Common myeloid progenitor, CD34-positive (primary cell): ENCODE results near the gene GABBR1.

Experiments
- CTCF ChIA-PET: fragments of 350-600 bp; sonication (Branson Sonifier 250); formaldehyde crosslinking; loops from one replicate; lab custom pipeline; 2021; ENCODE audit warnings: antibody characterized with exemption; lab: Charles Lee
- POLR2A ChIA-PET: fragments of 350-600 bp; sonication (Branson Sonifier 250); formaldehyde crosslinking; loops from one replicate; lab custom pipeline; 2021; ENCODE audit warnings: antibody characterized with exemption; lab: Charles Lee
- DNase-seq, 3 donors: peaks; one replicate each; pipeline versions ENCODE4 v3.0.0 to v3.0.0-alpha.2; 2013
- H3K27ac ChIP-seq, 2 experiments: 1 replicate in 1 of 2; 2 replicates in 1 of 2; pipeline ENCODE4 v1.7.0; 2013; ENCODE audit warnings: inconsistent platforms in 2 of 2, low read length in 2 of 2, mild to moderate bottlenecking in 2 of 2, low read depth in 1 of 2, moderate library complexity in 1 of 2; ENCODE audit not compliant: severe bottlenecking in 2 of 2, insufficient read depth in 1 of 2, poor library complexity in 1 of 2
- H3K27me3 ChIP-seq, 5 experiments: replicated peaks in 2 of 5; 1 replicate in 3 of 5; 2 replicates in 2 of 5; pipeline versions ENCODE4 v1.6.1 to v1.7.0; 2013; ENCODE audit warnings: low read length in 4 of 5, mild to moderate bottlenecking in 2 of 5, moderate library complexity in 2 of 5, inconsistent platforms in 1 of 5; ENCODE audit not compliant: insufficient read depth in 5 of 5, control insufficient read depth in 4 of 5
- H3K36me3 ChIP-seq, 4 experiments: 1 replicate in 2 of 4; 2 replicates in 2 of 4; pipeline versions ENCODE4 v1.6.1 to v1.7.0; 2013; ENCODE audit warnings: low read length in 3 of 4, control low read depth in 1 of 4, mild to moderate bottlenecking in 1 of 4; ENCODE audit not compliant: control insufficient read depth in 4 of 4, insufficient read depth in 4 of 4
- H3K4me1 ChIP-seq, 4 experiments: 1 replicate in 3 of 4; 2 replicates in 1 of 4; pipeline versions ENCODE4 v1.6.1 to v1.7.1; 2013; ENCODE audit warnings: low read length in 3 of 4, mild to moderate bottlenecking in 3 of 4, control low read depth in 1 of 4, inconsistent platforms in 1 of 4, moderate library complexity in 1 of 4; ENCODE audit not compliant: control insufficient read depth in 4 of 4, insufficient read depth in 4 of 4; ENCODE audit errors: control extremely low read depth in 1 of 4
- H3K4me3 ChIP-seq, 7 experiments: 1 replicate in 4 of 7; 2 replicates in 3 of 7; pipeline versions ENCODE4 v1.5.1 to v1.7.0; 2013; ENCODE audit warnings: mild to moderate bottlenecking in 7 of 7, low read length in 6 of 7, moderate library complexity in 6 of 7, inconsistent platforms in 2 of 7, low read depth in 2 of 7, control low read depth in 1 of 7; ENCODE audit not compliant: insufficient read depth in 4 of 7, control insufficient read depth in 1 of 7; ENCODE audit errors: extremely low read depth in 1 of 7
- H3K9me3 ChIP-seq, 5 experiments: 1 replicate in 4 of 5; 2 replicates in 1 of 5; pipeline versions ENCODE4 v1.6.1 to v1.7.1; 2013; ENCODE audit warnings: low read length in 4 of 5, mild to moderate bottlenecking in 2 of 5, inconsistent platforms in 1 of 5, low read depth in 1 of 5, moderate library complexity in 1 of 5; ENCODE audit not compliant: control insufficient read depth in 4 of 5, insufficient read depth in 2 of 5; ENCODE audit errors: control extremely low read depth in 1 of 5
- WGBS: methylation state at CpG from one replicate; pipeline ENCODE4 v1.1.5; 2013; ENCODE audit not compliant: insufficient coverage; 5-methylcytosine and 5-hydroxymethylcytosine counted together

GABBR1 gene

DNA sequence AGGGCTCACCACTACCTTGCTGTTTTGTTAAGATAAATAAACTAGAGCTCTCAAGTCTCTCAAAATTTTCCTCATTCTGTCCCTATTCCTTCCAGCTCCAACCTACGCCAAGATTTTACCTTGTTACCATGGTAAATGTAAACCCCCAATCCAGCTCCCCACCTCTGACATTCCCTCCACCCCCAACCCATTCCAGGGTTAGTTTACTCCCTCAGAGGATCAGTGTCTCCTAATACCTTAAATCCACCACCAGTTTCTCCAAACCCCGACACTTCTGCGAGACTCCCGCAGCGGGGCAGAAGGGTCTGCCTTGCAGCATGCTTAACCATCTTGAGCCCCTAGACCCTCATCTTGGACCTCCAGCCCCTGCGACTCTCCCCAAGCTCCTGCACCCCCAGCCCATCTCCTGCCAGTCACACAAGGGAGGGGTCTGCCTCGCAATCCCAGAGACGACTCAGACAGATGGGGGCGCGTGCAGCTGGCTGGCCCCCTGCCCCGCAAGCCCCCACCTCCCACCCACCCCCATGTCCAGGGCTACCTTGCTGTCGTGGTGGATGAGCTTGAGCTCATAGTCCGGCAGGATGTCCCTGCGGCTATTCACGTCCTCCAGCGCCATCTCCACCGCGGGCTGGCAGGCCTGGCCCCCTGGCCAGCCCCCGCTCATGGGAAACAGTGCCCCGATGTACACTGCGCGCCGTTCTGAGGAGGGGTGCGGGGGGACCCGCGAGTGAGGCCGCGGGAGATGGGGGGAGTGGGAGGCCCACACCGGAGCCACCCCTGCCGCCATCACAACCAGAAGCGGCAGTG lies 5.8 kb downstream of the GABBR1 start:
- CTCF ChIA-PET: interaction anchor here (1.1 to 1.5 kb wide), 2 partner anchors 9 to 27 kb away, joined by 3 to 4 read pairs; no protein-coding TSS in a partner anchor
- DNase-seq: peak in 1 of 3 donors; percentile 46
- H3K27ac ChIP-seq: peak overlapping the region in 1 of 2 experiments; percentile 1
- peaks cover 6 to 39% (median 24%) of the 10 kb centered on the region in 4 experiments for H3K4me1 ChIP-seq
- no peaks in the 10 kb centered on the region for H3K9me3 ChIP-seq
- peak overlapping the region in 5 of 7 experiments; percentile 50 to 92 (median 74) for H3K4me3 ChIP-seq
- WGBS: 12% methylated on average over 24 of the region's 31 CpGs
- peaks cover 0 to 9% (median 3%) of the 10 kb centered on the region in 4 experiments for H3K36me3 ChIP-seq
- H3K27me3 ChIP-seq: peaks cover 0 to 30% (median 0%) of the 10 kb centered on the region in 5 experiments
- POLR2A ChIA-PET: no interaction called here

DNA sequence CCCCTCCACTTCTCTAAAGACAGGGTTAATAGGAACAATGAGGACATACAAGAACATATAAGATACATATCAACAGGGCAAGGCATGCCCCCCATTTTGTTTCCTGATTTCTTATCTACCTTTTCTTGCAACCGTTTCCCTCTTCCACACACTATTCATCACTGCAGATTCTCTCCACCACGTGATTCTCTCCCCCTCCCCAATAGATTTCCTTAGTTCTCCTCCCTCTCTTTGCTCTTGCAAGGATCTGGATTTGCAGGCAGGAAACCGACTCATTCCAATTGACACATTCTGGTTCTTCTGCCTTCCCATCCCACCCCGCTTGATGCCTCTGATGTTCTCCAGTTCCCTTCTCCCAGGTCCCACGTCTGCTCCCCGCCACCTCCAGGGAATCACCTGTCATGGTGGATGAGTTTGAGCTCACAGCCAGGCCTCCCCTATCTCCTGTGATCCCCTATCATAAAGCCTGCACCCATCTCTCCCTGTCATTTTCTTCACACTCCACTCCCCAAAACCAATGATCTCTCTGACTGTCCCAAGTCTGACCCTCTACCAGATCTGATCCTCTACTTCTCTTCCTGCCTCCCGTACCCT lies 7.5 kb downstream of the GABBR1 start:
- H3K9me3 ChIP-seq: no peaks in the 10 kb centered on the region
- H3K27ac ChIP-seq: no peak overlapping the region
- no peak overlapping the region for H3K4me3 ChIP-seq
- ChIA-PET CTCF (interaction anchor here (1.2 to 2.9 kb wide), 3 partner anchors 14 to 28 kb away, joined by 3 to 7 read pairs (median 6); no protein-coding TSS in a partner anchor), POLR2A (no interaction called here)
- H3K4me1 ChIP-seq: peaks cover 6 to 26% (median 18%) of the 10 kb centered on the region in 4 experiments
- H3K36me3 ChIP-seq: peaks cover 0 to 23% (median 7%) of the 10 kb centered on the region in 4 experiments
- peaks cover 0 to 16% (median 0%) of the 10 kb centered on the region in 5 experiments for H3K27me3 ChIP-seq
- no peak for DNase-seq
- WGBS: 56% methylated on average over 6 of the region's 7 CpGs

DNA sequence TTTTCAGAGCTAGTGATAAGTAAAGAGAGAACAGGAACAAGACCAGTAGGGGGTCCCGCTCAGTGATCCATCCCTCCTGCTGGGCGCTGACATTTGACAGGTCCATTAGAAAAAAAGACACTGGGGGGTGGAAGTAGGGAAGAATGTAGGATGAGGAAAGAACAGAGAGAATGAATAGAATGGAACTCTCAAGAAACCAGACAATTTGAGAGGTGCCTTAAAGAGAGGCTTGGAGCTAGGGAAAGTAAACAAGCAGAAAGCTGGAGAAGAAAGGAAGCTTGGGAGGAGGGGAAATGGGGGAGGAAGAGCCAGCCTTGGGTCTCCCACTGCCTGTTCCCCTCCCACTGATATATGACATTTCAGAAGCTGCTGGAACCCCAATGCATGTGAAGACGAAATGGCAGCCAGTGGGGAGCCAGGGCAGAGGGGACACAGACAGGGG lies 8.4 kb downstream of the GABBR1 start:
- Histone ChIP-seq H3K9me3 (no peaks in the 10 kb centered on the region), H3K36me3 (peaks cover 0 to 30% (median 7%) of the 10 kb centered on the region in 4 experiments), H3K4me3 (no peak overlapping the region), H3K4me1 (peaks cover 5 to 23% (median 18%) of the 10 kb centered on the region in 4 experiments), H3K27me3 (peaks cover 0 to 13% (median 0%) of the 10 kb centered on the region in 5 experiments), H3K27ac (no peak overlapping the region)
- DNase-seq: no peak
- CTCF ChIA-PET: interaction anchor here (1.1 to 2.9 kb wide), 4 partner anchors 11 to 250 kb away, joined by 3 to 14 read pairs (median 5); no protein-coding TSS in a partner anchor
- 95% methylated on average over 2 of the region's 3 CpGs for WGBS
- POLR2A ChIA-PET: no interaction called here

DNA sequence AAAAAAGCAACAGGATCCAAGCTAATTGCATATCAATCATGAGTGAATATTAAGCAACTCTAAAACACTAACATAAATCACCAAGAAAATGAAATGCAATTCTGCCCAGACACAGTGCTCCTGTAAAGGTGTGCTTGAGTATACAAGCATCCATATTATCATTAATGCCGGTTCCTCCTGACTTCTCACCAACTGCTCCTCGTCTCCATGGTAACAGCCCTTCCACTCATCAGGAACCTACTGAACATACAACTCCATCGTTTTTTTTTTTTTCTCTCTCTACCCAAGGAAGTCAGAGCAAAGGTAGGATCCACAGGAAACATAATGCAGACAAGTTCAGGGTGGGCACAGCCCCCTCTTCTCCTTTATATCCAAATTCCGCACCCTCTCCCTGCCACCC lies 12.4 kb downstream of the GABBR1 start:
- peaks cover 0 to 34% (median 7%) of the 10 kb centered on the region in 4 experiments for H3K36me3 ChIP-seq
- H3K27ac ChIP-seq: no peak overlapping the region
- WGBS: 100% methylated on average over 2 of the region's 4 CpGs
- no peak for DNase-seq
- peaks cover 0 to 7% (median 0%) of the 10 kb centered on the region in 5 experiments for H3K27me3 ChIP-seq
- no peaks in the 10 kb centered on the region for H3K9me3 ChIP-seq
- H3K4me3 ChIP-seq: no peak overlapping the region
- POLR2A ChIA-PET: no interaction called here
- CTCF ChIA-PET: interaction anchor here (1.2 kb wide), 1 partner anchor 9 kb away, joined by 3 read pairs; no protein-coding TSS in a partner anchor
- peaks cover 0 to 3% (median 0%) of the 10 kb centered on the region in 4 experiments for H3K4me1 ChIP-seq

DNA sequence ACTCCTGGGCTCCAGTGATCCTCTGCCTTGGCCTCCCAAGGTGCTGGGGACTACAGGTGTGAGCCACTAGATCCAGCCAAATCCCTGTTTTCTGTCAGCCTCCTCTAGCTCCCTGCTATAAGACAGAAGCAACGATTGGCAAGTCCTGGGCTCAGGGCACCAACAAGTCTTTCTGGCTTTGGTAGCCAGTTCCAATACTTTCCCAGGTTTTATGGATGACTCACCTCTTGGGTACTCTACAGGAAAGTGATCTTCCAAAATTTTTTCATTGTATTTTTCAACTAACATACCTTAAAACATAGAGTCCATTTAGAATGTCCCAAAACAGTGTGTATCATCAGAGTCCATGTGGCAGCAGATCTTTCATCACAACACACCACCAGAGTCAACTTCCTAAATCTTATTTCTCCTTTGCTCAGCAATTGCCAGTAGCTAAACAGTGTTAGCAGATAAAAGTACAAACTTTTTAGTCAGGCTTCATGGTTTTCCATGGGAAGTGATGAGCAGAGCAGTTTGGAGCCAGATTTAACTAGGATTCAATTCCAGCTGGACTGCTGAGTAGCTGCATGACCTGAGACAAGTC lies 13.3 kb downstream of the GABBR1 start:
- H3K27ac ChIP-seq: no peak overlapping the region
- ChIA-PET CTCF (interaction anchor here (1.2 kb wide), 1 partner anchor 8 kb away, joined by 3 read pairs; no protein-coding TSS in a partner anchor), POLR2A (no interaction called here)
- WGBS: 88% methylated on average over 1 of the region's 1 CpG
- no peak overlapping the region for H3K4me3 ChIP-seq
- peaks cover 0 to 34% (median 7%) of the 10 kb centered on the region in 4 experiments for H3K36me3 ChIP-seq
- H3K4me1 ChIP-seq: peaks cover 0 to 3% (median 0%) of the 10 kb centered on the region in 4 experiments
- DNase-seq: no peak
- no peaks in the 10 kb centered on the region for H3K9me3 ChIP-seq
- H3K27me3 ChIP-seq: peaks cover 0 to 5% (median 0%) of the 10 kb centered on the region in 5 experiments

DNA sequence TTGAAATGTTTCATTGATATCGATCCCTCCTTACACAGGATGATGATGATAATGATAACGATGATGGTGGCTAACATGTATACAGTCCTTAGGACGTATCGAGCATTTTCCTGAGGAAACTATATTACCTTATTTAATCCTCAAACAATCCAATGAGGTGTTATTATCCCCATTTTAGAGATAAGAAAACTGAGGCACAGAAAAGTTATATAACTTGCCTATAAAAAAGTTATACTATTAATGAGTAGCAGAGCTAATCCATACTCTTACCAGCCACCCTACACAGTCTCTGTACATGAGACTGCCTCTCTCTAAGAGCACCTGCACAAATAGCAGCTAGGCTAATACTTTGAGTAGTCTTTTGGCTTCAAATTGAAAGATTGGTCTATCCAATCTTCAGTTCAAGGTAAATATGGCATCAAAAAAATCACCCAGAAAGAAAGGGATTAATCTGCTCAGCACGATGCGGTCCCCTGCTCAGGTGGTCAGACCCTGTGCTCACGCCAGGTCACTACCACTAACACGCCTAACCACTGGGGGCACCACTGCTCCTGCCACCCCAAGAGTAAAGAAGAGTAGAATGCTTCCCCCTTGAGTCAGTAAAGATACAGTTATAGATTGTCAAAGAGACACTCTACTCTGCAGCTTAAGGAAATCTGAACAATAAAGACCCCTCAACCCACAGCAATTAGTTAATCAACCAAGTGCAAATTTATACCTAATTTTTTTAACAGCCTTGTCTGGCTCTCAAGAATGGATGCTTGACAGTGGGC lies 15.0 kb downstream of the GABBR1 start:
- Histone ChIP-seq H3K36me3 (peaks cover 0 to 41% (median 9%) of the 10 kb centered on the region in 4 experiments), H3K27ac (no peak overlapping the region), H3K4me3 (no peak overlapping the region), H3K27me3 (peaks cover 0 to 4% (median 0%) of the 10 kb centered on the region in 5 experiments), H3K9me3 (no peaks in the 10 kb centered on the region), H3K4me1 (no peaks in the 10 kb centered on the region)
- POLR2A ChIA-PET: no interaction called here
- CTCF ChIA-PET: interaction anchor here (0.6 to 1.6 kb wide), 3 partner anchors 9 to 242 kb away, joined by 3 to 5 read pairs (median 3); no protein-coding TSS in a partner anchor
- DNase-seq: peak in 1 of 3 donors; percentile 26
- 92% methylated on average over 2 of the region's 8 CpGs for WGBS
